ENCODE results near the gene TMEM132D. TPM values are rescaled to one million over a fixed set of nuclear protein-coding genes. Genes with fewer than 3 reads are reported as not detected.

Gene TMEM132D
- total RNA-seq, 1 donor from 2014 or later = not detected

GRCh38 chr12:129520739-129521138 is 383.1 kb downstream of the TMEM132D start:
- no peak for DNase-seq (ENCODE audit: low spot score)
- intact Hi-C loops (cut with DNase I) = no loop called here

GRCh38 chr12:129503802-129504201 is 400.0 kb downstream of the TMEM132D start:
- DNase-seq (ENCODE audit: low spot score) = no peak
- intact Hi-C loops (cut with DNase I) = no loop called here

GRCh38 chr12:129496226-129496625 is 407.6 kb downstream of the TMEM132D start:
- intact Hi-C loops (cut with DNase I) = no loop called here
- no peak for DNase-seq (ENCODE audit: low spot score)

GRCh38 chr12:129494766-129495165 is 409.1 kb downstream of the TMEM132D start:
- intact Hi-C loops (cut with DNase I) = no loop called here
- DNase-seq (ENCODE audit: low spot score) = no peak

- no peak for DNase-seq (ENCODE audit: low spot score)
- intact Hi-C loops (cut with DNase I) = no loop called here
Measured at GRCh38 chr12:129494260-129494659, 409.6 kb downstream of the TMEM132D start.

GRCh38 chr12:129489100-129489676 is 414.6 kb downstream of the TMEM132D start:
- no peak for DNase-seq (ENCODE audit: low spot score)
- intact Hi-C loops (cut with DNase I) = no loop called here

- intact Hi-C loops (cut with DNase I) = no loop called here
- no peak for DNase-seq (ENCODE audit: low spot score)
Measured at GRCh38 chr12:129486931-129487330, 416.9 kb downstream of the TMEM132D start.

GRCh38 chr12:129483111-129483893 is 420.5 kb downstream of the TMEM132D start:
- intact Hi-C loops (cut with DNase I) = no loop called here
- DNase-seq (ENCODE audit: low spot score) = no peak

GRCh38 chr12:129481921-129482320 is 421.9 kb downstream of the TMEM132D start:
- intact Hi-C loops (cut with DNase I) = no loop called here
- no peak for DNase-seq (ENCODE audit: low spot score)

- DNase-seq (ENCODE audit: low spot score) = no peak
- intact Hi-C loops (cut with DNase I) = no loop called here
Measured at GRCh38 chr12:129470196-129470595, 433.6 kb downstream of the TMEM132D start.

- DNase-seq (ENCODE audit: low spot score) = no peak
- intact Hi-C loops (cut with DNase I) = no loop called here
Measured at GRCh38 chr12:129467726-129468125, 436.1 kb downstream of the TMEM132D start.

- intact Hi-C loops (cut with DNase I) = no loop called here
- DNase-seq (ENCODE audit: low spot score) = no peak
Measured at GRCh38 chr12:129467289-129467688, 436.5 kb downstream of the TMEM132D start.

- intact Hi-C loops (cut with DNase I) = no loop called here
- no peak for DNase-seq (ENCODE audit: low spot score)
Measured at GRCh38 chr12:129466499-129466898, 437.3 kb downstream of the TMEM132D start.

GRCh38 chr12:129459886-129460285 is 443.9 kb downstream of the TMEM132D start:
- no peak for DNase-seq (ENCODE audit: low spot score)
- intact Hi-C loops (cut with DNase I) = no loop called here

- DNase-seq (ENCODE audit: low spot score) = no peak
- intact Hi-C loops (cut with DNase I) = no loop called here
Measured at GRCh38 chr12:129446696-129447095, 457.1 kb downstream of the TMEM132D start.

- intact Hi-C loops (cut with DNase I) = no loop called here
- no peak for DNase-seq (ENCODE audit: low spot score)
Measured at GRCh38 chr12:129440278-129440677, 463.5 kb downstream of the TMEM132D start.

- DNase-seq (ENCODE audit: low spot score) = no peak
- intact Hi-C loops (cut with DNase I) = no loop called here
Measured at GRCh38 chr12:129434790-129435189, 469.0 kb downstream of the TMEM132D start.

GRCh38 chr12:129428240-129428936 is 475.4 kb downstream of the TMEM132D start:
- intact Hi-C loops (cut with DNase I) = no loop called here
- DNase-seq (ENCODE audit: low spot score) = no peak

- intact Hi-C loops (cut with DNase I) = no loop called here
- DNase-seq (ENCODE audit: low spot score) = no peak
Measured at GRCh38 chr12:129423041-129423580, 480.7 kb downstream of the TMEM132D start.

- intact Hi-C loops (cut with DNase I) = no loop called here
Measured at GRCh38 chr12:129413295-129413694, 490.5 kb downstream of the TMEM132D start.

More at GRCh38 chr12:129413295-129413694, 490.5 kb downstream of the TMEM132D start:
- no peak for DNase-seq (ENCODE audit: low spot score)
